HG03457 (cell line): ENCODE data around the gene UST.
"Not testable (repeated sequence)": the region's sequence is repeated elsewhere in the genome, so short reads cannot be mapped to it uniquely, and the experiment has no call there.

Experiments used
- ATAC-seq: cut with Tn5 transposase; IDR thresholded peaks from one replicate; pipeline ENCODE4 v1.9.1; 2021; ENCODE audit warnings: moderate number of reproducible peaks; ENCODE audit not compliant: unreplicated experiment

Gene UST

DNA sequence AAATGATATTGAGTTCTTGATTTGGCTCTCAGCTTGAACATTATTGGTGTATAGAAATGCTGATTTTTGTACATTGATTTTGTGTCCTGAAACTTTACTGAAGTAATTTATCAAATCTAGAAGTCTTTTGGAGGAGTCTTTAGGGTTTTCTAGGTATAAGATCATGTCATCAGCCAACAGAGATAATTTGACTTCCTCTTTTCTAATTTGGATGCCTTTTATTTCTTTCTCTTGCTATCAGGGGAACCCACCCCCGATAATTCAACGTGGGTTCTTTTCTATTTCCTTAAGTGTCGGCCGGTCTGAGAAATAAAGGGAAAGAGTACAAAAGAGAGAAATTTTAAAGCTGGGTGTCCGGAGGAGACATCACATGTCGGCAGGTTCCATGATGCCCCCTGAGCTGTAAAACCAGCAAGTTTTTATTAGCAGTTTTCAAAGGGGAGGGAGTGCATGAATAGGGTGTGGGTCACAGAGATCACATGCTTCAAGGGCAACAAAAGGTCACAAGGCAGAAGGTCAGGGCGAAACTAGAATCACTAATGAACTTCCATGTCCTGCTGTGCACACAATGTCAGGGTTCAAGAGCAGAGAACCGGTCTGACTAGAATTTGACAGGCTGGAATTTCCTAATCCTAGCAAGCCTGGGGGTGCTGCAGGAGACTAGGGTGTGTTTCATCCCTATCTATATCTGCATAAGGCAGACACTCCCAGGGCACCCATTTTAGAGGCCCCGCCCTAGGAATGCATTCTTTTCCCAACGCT is 17.6 kb downstream of the UST start:
- ATAC-seq: not testable (repeated sequence)

DNA sequence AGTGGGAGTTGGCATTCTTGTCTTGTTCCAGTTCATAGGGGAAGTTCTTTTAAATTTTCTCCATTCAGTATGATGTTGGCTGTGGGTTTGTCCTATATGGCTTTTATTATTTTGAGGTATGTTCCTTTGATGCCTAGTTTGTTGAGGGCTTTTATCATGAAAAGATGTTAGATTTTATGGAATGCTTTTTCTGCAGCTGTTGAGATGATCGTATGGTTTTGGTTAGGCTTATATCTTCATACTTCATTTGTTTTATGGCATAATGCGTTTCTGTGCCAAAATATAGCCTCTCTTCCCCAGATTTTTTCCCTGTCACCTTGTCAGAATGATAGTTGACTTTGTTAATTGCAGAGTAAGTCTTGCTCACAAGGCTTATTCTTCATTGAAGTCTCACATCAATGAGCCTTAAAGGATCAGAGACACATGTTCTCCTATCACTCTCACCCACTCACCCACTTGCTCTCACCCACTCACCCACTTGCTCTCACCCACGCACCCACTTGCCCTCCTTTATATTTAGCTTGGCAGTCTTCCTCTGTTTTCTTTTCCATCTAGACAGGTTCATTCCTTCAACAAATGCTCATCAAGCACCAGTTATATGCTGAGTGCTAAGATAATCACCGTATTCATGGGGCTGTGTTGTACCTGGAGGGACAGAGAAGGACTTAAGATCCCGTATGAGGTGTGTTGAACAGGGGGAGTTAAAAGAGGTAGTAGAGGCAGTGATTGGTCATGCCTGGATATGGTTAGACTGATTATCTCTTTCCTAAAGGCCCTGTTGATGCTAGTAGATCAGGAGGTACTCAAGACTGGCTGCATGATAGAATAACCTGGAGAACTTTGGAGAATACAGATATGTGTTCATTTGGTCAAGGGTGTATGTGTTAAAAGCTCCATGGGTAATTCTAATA is 19.3 kb downstream of the UST start:
- ATAC-seq: no peak

DNA sequence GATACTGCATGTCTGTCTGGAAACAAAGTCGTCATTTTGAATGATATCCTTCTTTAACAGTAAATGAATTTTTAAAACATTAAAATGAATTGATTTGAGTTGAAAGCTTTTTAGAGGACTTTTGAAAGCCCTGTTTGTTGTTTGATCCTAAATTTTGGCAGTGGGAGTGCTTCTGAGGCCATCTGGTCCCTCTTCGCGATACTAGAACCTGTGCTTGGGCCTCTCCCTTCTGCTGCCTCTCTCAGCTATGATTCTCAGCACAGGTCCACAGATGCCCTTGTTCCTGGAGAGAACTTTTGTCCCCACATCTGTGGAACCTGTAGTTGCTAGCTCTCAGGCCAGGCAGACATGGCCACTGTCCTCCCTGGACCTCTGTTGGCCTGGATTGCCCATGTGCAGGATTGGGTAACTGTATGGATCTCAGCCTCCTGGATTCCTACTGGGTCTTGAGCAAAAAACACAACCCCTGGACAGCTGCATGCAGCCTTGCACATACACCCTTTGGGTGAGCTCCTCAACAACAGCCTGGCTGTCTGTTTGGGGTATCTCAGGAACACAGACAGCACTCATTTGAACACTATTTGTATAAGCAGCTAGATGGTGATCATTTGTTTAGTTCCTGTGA is 21.9 kb downstream of the UST start:
- no peak for ATAC-seq

DNA sequence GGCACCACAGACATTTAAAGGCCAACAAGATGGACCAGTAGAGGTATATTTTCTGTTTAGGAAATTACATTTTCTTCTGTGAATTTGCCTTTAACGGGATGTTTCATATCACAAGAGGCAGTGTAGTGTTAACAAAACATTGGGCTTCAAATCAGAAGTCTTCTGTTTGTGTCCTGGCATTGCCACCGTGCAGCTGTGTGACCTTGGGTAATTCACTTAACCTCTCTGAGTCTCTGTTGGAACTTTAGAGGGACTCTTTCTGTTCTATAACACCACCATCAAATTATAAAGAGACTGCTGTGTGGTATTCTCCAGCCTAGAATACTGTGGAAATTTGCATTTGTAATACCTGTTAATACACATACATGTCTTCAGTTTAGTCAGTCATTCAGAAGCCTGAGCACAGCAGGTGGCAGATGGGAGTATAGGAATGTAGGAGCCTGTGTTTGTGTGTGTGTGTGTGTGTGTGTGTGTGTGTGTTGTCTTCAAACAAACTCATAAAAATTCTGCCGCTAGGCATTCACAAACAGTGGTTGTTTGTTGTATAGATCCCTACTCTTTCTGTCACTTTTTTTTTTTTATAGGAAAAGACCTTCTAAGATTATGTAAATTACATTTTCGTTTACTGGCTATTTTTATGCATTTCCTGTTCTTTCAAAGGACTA is 22.6 kb downstream of the UST start:
- ATAC-seq: no peak

DNA sequence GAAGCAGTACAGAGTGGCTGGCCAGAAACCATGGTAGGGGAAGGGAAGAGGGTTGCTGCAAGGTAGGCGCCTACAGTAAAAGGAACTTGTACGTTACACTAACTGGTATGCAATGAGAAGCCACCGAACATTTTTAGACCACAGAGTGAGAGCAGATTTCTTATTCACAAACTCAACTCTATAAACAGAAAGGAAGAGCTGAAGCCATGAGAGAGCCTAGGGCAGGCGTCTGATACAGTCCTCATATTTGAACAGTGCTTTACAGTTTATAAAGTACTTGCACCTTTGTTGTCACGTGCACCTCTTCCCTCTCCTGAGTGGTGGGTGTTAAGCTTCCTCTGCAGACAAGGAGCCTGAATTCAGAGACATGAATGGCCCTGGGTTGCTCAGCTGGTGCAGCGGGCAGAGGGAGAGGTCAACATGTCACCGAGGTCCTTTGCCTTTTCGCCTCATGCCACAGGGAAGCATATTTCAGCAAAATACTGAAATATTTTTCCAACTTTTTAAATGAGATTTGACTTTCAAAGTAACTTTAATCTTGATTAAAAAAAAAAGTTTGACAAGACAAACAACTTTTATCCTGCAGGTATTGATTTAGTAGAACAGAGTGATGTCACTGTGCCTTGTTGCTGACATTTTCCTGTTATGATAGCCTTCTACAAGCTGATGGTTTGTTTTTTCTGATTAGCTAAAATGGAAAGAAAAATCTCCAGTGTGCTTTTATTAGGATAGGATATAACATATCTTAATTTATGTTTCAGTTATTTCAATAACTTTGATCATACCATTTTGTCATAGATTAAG is 23.8 kb downstream of the UST start:
- no peak for ATAC-seq

DNA sequence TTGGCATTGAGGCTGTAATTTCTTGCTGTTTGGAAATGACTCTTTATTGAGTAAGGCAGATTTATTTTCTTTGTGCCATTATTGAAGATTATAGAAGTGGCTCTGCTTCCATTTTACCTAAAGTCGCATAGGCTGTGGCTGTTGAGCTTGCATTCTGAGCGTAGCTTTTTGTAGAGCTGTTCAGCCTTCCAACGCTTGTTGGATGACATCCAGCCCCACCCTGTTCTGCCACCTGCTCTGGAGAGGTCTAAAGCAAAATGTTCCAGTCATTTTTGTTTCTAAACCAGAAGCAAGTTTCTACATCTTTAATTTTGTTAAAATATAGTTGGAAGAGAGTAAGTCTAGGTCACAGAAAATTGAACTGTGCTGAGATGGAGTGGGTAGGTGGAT is 24.4 kb downstream of the UST start:
- no peak for ATAC-seq

DNA sequence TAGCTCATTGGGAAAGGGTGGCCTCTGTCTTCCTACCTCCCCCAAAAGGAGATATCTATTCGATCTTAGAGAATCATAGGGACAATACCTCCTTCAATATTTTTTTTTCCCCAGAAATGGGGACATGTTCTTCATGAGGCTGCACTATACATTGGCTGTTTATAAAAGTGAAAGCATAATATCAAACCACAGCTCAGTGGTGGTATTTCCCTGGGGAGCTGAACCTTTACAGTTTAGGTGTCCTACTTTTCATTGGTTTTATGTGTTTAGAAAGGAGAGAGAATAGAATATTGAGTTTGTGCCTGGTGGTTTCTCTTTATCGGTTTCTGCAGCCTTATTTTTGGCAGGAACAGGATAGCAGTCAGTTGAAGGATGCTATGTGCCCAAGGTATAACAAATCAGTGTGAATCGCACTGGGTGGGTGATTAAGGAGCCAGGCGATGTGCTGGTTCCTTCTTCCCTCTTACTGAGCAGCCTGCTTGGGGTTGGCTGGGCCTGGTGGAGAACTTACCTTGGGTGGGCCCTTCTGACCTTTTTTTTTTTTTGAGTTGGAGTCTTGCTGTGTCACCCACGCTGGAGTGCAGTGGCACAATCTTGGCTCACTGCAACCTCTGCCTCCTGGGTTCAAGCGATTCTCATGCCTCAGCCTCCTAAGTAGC is 25.2 kb downstream of the UST start:
- no peak for ATAC-seq

DNA sequence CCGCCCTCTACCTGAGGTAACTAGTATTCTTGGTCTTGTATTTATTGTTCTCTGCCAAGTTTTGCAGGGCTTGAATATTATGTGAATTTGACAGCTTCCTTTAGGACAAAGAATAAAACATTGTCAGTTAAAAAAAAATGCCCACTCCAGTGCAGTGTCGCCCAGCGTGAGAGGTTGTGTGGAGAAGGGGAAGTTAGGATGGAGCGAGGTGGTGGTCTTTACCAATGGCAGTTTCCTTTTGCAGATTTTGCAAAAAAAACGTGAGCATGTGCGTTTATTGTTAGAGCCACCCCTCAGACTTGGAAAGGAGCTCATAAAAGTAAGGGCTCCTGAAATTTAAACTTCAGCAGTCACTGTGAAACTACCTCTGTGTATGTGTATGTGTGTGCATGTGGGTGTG is 28.3 kb downstream of the UST start:
- ATAC-seq: no peak

DNA sequence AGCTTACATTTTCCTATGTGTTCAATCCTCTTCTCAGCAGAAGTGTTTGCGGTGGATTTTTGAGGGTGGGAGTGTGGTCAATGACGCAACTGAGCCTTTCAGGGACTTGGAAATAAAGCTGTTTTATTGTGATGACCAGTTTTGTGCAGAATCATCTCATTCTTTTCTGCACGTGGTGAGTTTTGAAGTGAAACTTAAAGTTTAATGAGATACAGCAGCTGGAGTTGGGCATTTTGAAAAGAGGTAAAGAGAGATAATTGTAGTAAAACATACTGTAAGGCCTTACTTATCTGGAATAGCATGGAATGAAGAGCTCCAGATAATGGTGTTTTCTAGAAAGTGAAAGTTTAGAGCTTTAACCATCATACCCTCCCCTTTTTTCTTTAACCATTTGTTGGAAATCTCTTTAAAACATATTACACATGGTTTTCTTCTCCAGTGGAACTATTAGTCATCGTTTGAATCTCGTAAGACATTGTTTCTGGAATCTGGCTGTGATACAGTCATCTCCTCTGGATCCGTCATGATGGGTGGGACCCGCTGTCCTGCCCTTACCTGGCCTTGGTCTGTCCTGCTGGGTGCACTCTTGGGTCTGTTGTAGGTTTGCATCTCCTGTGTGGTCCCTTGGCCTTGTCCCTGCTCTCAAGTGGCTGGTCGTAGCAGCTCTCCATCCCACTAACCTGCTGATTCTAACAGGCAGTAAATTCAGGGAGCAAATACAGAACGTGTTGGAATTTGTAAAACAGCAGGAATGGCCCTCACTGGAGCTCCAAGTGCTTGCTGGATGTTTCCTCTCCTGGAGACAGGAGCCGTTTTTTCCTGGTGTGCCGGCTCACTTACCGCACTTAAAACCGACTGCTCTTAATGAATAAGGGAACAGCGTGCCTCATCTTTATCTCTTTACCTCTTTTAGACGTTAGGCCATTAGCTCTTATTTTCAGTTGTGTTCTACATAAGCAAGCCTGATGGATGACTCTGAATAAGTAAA is 29.8 kb downstream of the UST start:
- ATAC-seq: no peak

DNA sequence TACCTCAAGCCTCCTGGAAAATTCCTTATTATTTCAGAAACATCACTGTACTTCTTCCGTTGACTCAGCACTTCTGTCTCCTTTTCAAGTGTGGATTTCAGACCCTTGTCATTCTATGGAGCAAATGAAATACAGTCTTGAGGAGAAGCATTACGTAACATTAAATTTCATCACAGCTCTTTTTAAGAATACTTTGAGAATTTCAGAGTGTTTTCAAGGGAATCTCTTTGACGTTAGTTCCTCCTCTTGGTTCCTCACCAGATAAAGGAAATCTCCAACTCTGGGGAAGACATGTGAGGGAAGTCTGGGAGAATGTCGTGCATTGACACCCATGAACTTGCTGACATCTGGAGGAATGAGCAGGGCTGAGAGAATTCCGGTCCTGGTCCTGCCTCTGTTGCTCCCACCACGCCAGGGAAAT is 32.3 kb downstream of the UST start:
- no peak for ATAC-seq

DNA sequence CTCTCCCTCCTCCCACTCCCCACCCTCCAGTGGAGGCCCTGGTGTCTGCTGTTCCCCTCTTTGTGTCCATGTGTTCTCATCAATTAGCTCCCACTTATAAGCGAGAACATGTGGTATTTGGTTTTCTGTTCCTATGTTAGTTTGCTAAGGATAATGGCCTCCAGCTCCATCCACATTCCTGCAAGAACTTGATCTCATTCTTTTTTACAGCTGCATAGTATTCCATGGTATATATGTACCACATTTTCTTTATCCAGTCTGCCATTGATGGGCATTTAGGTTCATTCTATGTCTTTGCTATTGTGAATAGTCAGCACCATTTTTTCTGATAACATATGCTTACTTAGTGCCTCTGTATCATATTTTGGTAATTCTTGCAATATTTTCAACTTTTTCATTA is 33.6 kb downstream of the UST start:
- ATAC-seq: not testable (repeated sequence)

DNA sequence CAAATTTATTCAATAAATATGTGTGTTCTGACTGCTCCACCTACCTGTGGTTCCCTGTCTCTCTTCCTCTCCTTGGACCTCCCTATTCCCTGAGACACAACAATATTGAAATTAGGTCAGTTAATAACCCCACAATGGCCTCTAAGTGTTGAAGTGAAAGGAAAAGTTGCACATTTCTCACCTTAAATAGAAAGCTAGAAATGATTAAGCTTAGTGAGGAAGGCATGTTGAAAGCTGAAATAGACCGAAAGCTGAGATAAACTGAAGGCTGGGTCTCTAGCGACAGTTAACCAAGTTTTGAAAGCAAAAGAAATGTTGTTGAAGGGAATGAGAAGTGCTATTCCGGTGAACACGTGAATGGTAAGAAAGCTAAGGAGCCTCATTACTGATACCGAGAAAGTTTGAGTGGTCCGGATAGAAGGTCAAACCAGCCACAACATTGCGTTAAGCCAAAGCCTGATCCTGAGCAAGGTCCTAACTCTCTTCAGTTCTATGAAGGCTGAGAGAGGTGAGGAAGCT is 34.1 kb downstream of the UST start:
- ATAC-seq: peak; percentile 94

DNA sequence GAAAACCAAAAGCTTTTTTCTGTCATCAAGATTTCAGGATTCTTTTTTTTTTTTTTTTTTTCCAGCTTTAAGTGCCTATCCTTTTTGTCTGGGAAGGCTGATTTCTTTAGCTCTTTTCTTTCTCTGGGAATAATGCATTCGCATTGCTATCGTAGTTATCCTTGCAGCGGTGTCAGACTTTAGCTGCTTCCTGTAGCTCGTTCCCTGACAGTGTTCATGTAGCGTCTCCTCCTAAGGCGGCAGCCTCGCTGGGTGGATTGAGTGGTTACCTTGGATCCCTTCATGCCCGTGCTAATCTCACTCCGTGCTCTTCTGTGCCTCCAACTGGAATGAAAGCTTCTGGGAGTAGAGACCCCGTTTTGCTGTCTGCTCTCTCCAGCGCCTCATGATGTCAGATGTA is 43.1 kb downstream of the UST start:
- no peak for ATAC-seq

DNA sequence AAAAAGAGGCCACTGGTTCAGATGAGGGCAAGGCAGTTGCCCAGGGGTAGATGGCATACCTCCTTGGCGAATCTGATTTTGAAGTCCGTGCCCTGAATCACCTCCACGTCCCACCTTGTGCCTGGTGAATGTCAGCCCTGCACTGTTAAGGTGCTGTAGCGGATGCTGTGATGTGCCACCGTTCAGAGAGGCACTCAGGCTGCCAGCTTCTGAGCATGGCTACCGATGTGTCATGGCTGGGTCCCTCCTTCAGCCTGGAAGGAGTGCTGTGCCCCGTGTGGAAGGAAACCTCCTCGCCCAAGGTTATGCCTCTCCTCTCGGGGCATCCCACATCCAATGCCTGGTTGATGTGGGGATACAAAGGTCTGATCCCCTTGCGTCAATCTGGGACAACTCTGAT is 43.6 kb downstream of the UST start:
- ATAC-seq: no peak

DNA sequence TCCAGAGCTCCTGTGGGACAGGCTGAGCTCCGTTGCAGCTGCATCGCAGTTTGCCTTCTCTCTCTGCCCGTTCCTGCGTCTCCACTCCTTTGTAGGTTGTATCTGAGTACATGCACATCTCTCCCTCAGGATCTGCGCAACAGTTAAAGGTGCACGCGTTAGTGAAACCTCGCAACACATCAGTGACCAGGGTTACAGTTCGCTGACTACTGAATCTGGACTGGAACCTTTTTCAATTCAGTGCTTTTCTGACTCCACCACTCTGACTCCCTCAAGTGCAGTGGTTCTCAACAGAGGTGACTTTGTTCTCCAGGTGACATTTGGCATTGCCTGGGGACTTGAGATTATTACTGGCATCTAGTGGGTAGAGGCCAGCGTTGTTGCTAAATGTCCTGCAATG is 44.0 kb downstream of the UST start:
- no peak for ATAC-seq

DNA sequence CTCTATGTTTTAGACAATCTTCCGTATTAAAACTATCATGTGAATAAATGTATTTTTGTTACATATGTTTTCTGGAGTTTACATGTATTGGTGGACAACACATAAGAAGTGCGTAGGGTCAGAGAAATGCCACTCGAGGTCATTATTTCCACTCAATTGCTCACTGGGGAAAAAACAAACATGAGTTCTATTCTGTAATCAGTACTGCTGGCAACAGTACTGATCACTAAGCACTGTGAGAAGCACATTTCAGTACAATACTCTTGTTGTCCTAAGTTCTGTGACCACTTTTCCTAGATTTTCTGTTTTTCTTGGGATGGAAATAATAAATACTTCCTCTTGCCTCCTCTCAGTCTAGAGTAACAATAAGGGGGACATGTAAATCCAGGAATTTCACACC is 44.5 kb downstream of the UST start:
- no peak for ATAC-seq

DNA sequence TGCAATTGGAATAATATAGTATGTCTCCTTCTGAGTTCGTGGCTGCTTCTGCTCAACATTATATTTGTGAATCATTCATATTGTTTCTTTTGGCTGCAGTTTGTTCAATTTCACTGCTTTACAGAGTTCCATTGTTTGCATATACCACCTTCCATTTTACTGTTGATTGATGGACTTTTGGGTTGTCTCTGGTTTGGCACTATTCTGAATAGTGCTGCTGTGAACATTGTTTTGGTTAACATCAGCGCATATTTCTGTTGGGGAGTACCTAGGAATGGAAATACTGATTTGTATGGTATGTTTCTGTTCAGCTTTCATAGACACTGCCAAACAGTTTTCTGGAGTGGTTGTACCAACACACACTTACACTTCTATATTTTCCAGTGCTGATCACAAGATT is 46.9 kb downstream of the UST start:
- no peak for ATAC-seq

DNA sequence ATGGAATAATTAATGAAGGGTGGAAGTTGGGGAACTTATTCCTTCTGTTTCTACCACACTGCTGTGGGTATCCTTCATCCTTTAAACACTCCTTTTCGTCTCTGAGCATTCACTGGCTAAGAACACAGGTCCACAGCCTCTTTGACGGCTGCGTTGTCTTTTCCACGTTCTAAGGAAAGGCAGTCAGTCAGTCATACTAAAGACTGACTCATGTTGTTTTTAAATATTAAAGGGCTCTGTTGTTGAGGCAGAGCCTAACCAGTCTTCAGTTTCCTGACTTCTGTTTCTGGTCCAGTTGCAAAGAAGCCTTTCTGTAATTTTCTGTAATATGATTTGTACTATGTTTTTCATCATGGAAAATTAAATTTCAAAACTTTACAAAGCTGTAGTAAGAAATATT is 48.0 kb downstream of the UST start:
- ATAC-seq: no peak

DNA sequence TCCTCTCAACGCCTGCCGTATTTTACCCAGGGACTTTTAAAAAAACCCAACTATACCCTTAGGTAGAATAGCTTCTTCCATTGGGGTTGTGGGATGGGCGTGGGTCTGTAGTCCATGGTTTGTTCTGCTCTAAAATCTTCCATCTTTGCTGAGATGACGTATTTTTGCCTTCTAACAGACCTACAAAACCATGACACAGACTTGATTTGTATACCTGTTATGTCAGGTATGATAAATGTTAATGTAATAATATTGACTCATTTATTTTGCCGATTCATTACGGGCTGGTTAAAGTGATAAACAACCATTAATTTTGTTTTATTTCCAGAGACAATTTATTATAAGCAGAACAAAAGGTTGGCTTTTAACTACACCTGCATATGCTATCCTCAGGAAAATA is 48.7 kb downstream of the UST start:
- ATAC-seq: no peak
